Measurements from ENCODE around the gene PTPRM.

The PTPRM gene

GRCh38 chr18:7629416-7629815, 62.3 kb downstream of the PTPRM start:
- DNase-seq, result no peak

- DNase-seq, result no peak
Observed at GRCh38 chr18:7630731-7631442, 63.8 kb downstream of the PTPRM start.

GRCh38 chr18:7632152-7633098, 65.3 kb downstream of the PTPRM start:
- DNase-seq, result no peak

GRCh38 chr18:7633171-7633570, 66.1 kb downstream of the PTPRM start:
- no peak for DNase-seq

GRCh38 chr18:7635948-7636347, 68.8 kb downstream of the PTPRM start:
- DNase-seq, result no peak

GRCh38 chr18:7637269-7637668, 70.2 kb downstream of the PTPRM start:
- no peak for DNase-seq

GRCh38 chr18:7638321-7638720, 71.2 kb downstream of the PTPRM start:
- no peak for DNase-seq

GRCh38 chr18:7641813-7642212, 74.7 kb downstream of the PTPRM start:
- DNase-seq, result no peak

- no peak for DNase-seq
Observed at GRCh38 chr18:7642331-7642890, 75.3 kb downstream of the PTPRM start.

GRCh38 chr18:7645756-7646155, 78.6 kb downstream of the PTPRM start:
- no peak for DNase-seq

- DNase-seq, result no peak
Observed at GRCh38 chr18:7646174-7646886, 79.2 kb downstream of the PTPRM start.

GRCh38 chr18:7647500-7647899, 80.4 kb downstream of the PTPRM start:
- no peak for DNase-seq

GRCh38 chr18:7657050-7657449, 89.9 kb downstream of the PTPRM start:
- DNase-seq, result no peak

GRCh38 chr18:7657937-7658336, 90.8 kb downstream of the PTPRM start:
- DNase-seq, result no peak

GRCh38 chr18:7658701-7659100, 91.6 kb downstream of the PTPRM start:
- no peak for DNase-seq

GRCh38 chr18:7661207-7661606, 94.1 kb downstream of the PTPRM start:
- DNase-seq, result no peak

GRCh38 chr18:7662866-7663265, 95.8 kb downstream of the PTPRM start:
- no peak for DNase-seq

- no peak for DNase-seq
Observed at GRCh38 chr18:7663366-7664312, 96.5 kb downstream of the PTPRM start.

- no peak for DNase-seq
Observed at GRCh38 chr18:7666195-7666776, 99.2 kb downstream of the PTPRM start.

- no peak for DNase-seq
Observed at GRCh38 chr18:7668392-7668791, 101.3 kb downstream of the PTPRM start.

- no peak for DNase-seq
Observed at GRCh38 chr18:7669361-7669760, 102.2 kb downstream of the PTPRM start.

All from inflammatory macrophage (primary cell).